IMR-90 (cell line): ENCODE results near the gene TSSK3. TPM values are rescaled to one million over a fixed set of nuclear protein-coding genes. Genes with fewer than 3 reads are reported as not detected.

Experiments used
- ATAC-seq: fragments of 200-7000 bp; cut with Tn5 transposase; 2 replicates; pipeline ENCODE4 v1.9.1; 2020; ENCODE audit warnings: low read depth, mild to moderate bottlenecking, moderate library complexity
- BruUV-seq: library from RNA; stranded (reverse); fragments of 400-500 nt; replicated peaks from 2 replicates; lab custom pipeline; 2021; lab: Mats Ljungman, UMichigan
- CTCF ChIA-PET: fragments of 300-600 bp; formaldehyde crosslinking; extraction: SDS; loops from one replicate; lab custom pipeline; 2021; ENCODE audit warnings: antibody characterized with exemption; lab: Yijun Ruan, JAX
- POLR2A ChIA-PET: fragments of 300-600 bp; sonication (Branson Sonifier 250); formaldehyde crosslinking; loops from one replicate; lab custom pipeline; 2022; ENCODE audit warnings: antibody characterized with exemption; ENCODE audit not compliant: unreplicated experiment; lab: Charles Lee
- DNase-seq: peaks from one replicate; pipeline ENCODE4 v3.0.0; 2013
- H2AFZ ChIP-seq: replicated peaks from 2 replicates; pipeline ENCODE3; 2013; ENCODE audit warnings: low read length, mild to moderate bottlenecking; ENCODE audit not compliant: poor library complexity
- H2AK5ac ChIP-seq: 2 replicates; pipeline ENCODE4 v1.6.1; 2013; ENCODE audit warnings: low read depth, low read length, inconsistent platforms
- H2AK9ac ChIP-seq: replicated peaks from 2 replicates; pipeline ENCODE3; 2013; ENCODE audit warnings: mild to moderate bottlenecking, low read depth, low read length, moderate library complexity; ENCODE audit not compliant: poor library complexity
- H2BK120ac ChIP-seq: 2 replicates; pipeline ENCODE4 v1.6.1; 2013; ENCODE audit warnings: low read depth, low read length, inconsistent platforms
- H2BK15ac ChIP-seq: 3 replicates; pipeline ENCODE4 v1.6.1; 2013; ENCODE audit warnings: low read depth, low read length, inconsistent platforms
- H2BK20ac ChIP-seq: 2 replicates; pipeline ENCODE4 v1.6.1; 2013; ENCODE audit warnings: low read depth, mild to moderate bottlenecking, inconsistent platforms, low read length, moderate library complexity
- H2BK5ac ChIP-seq: 2 replicates; pipeline ENCODE4 v1.6.1; 2013; ENCODE audit warnings: mild to moderate bottlenecking, low read depth, low read length, inconsistent platforms; ENCODE audit not compliant: poor library complexity, severe bottlenecking
- H3K14ac ChIP-seq: replicated peaks from 2 replicates; pipeline ENCODE4 v1.6.1; 2013; ENCODE audit warnings: low read depth, low read length, inconsistent platforms
- H3K18ac ChIP-seq: 2 replicates; pipeline ENCODE4 v1.6.1; 2013; ENCODE audit warnings: low read depth, low read length, control low read depth
- H3K23ac ChIP-seq: 2 replicates; pipeline ENCODE4 v1.6.1; 2013; ENCODE audit warnings: low read depth, low read length, inconsistent platforms
- H3K27ac ChIP-seq: 2 replicates; pipeline ENCODE4 v1.5.1; 2013; ENCODE audit warnings: mild to moderate bottlenecking, control low read depth, low read length; ENCODE audit not compliant: insufficient read depth
- H3K27me3 ChIP-seq: 2 replicates; pipeline ENCODE4 v1.6.1; 2013; ENCODE audit warnings: low read length; ENCODE audit not compliant: control insufficient read depth, insufficient read depth
- H3K36me3 ChIP-seq: 2 replicates; pipeline ENCODE4 v1.6.1; 2013; ENCODE audit warnings: low read length, mixed read lengths; ENCODE audit not compliant: control insufficient read depth, insufficient read depth
- H3K4ac ChIP-seq: 2 replicates; pipeline ENCODE4 v1.6.1; 2013; ENCODE audit warnings: low read depth, low read length, inconsistent platforms
- H3K4me1 ChIP-seq: 2 replicates; pipeline ENCODE4 v1.6.1; 2013; ENCODE audit warnings: low read length, mixed read lengths; ENCODE audit not compliant: control insufficient read depth, insufficient read depth
- H3K4me2 ChIP-seq: 2 replicates; pipeline ENCODE4 v1.6.1; 2013; ENCODE audit warnings: low read depth, mild to moderate bottlenecking, control low read depth, low read length, moderate library complexity
- H3K4me3 ChIP-seq: 2 replicates; pipeline ENCODE4 v1.5.1; 2013; ENCODE audit warnings: low read depth, mild to moderate bottlenecking, control low read depth, low read length, moderate library complexity; ENCODE audit not compliant: insufficient read depth
- H3K56ac ChIP-seq: 2 replicates; pipeline ENCODE4 v1.6.1; 2013; ENCODE audit warnings: low read length, inconsistent platforms; ENCODE audit not compliant: insufficient read depth; ENCODE audit errors: extremely low read depth
- H3K79me1 ChIP-seq, 2 experiments: 2 replicates each; pipeline ENCODE4 v1.6.1; 2013; ENCODE audit warnings: low read length in 2 of 2, inconsistent platforms in 1 of 2, low read depth in 1 of 2
- H3K9ac ChIP-seq: 2 replicates; pipeline ENCODE4 v1.6.1; 2013; ENCODE audit warnings: low read depth, low read length, control low read depth
- H3K9me1 ChIP-seq: 2 replicates; pipeline ENCODE4 v1.6.1; 2013; ENCODE audit warnings: low read length, inconsistent platforms; ENCODE audit not compliant: insufficient read depth
- H3K9me3 ChIP-seq: 2 replicates; pipeline ENCODE4 v1.6.1; 2013; ENCODE audit warnings: low read length; ENCODE audit not compliant: control insufficient read depth, insufficient read depth
- H4K20me1 ChIP-seq: 2 replicates; pipeline ENCODE4 v1.6.1; 2013; ENCODE audit warnings: low read length, inconsistent platforms; ENCODE audit not compliant: insufficient read depth
- H4K5ac ChIP-seq: 2 replicates; pipeline ENCODE4 v1.6.1; 2013; ENCODE audit warnings: mild to moderate bottlenecking, low read depth, low read length, control low read depth
- H4K8ac ChIP-seq, 2 experiments: 2 replicates each; pipeline ENCODE4 v1.6.1; 2013; ENCODE audit warnings: low read depth in 2 of 2, low read length in 2 of 2, control low read depth in 1 of 2, inconsistent platforms in 1 of 2
- H4K91ac ChIP-seq: 2 replicates; pipeline ENCODE4 v1.6.1; 2013; ENCODE audit warnings: low read depth, low read length, inconsistent platforms; ENCODE audit not compliant: insufficient read depth
- BHLHE40 ChIP-seq: fragments of 150-350 bp; IDR thresholded peaks from 2 replicates; pipeline ENCODE4 v1.6.1; 2016; ENCODE audit warnings: mild to moderate bottlenecking, low read depth, low read length
- CEBPB ChIP-seq: IDR thresholded peaks from 2 replicates; pipeline ENCODE4 v1.6.1; 2012; ENCODE audit warnings: low read depth, low read length, improper control_type of control experiment
- FOS ChIP-seq: fragments of 150-350 bp; IDR thresholded peaks from 2 replicates; pipeline ENCODE4 v1.6.1; 2016; ENCODE audit warnings: low read depth, low read length
- MAZ ChIP-seq: IDR thresholded peaks from 2 replicates; pipeline ENCODE4 v1.6.1; 2012; ENCODE audit warnings: low read depth, mild to moderate bottlenecking, low read length, improper control_type of control experiment, moderate library complexity, borderline replicate concordance
- MXI1 ChIP-seq: IDR thresholded peaks from 2 replicates; pipeline ENCODE4 v1.6.1; 2012; ENCODE audit warnings: low read depth, mild to moderate bottlenecking, low read length, moderate library complexity, borderline replicate concordance
- NFE2L2 ChIP-seq: fragments of 150-350 bp; IDR thresholded peaks from 2 replicates; pipeline ENCODE4 v1.6.1; 2016; ENCODE audit warnings: low read depth, mild to moderate bottlenecking, low read length
- POLR2A ChIP-seq: IDR thresholded peaks from 2 replicates; pipeline ENCODE4 v1.6.1; 2012; ENCODE audit warnings: mild to moderate bottlenecking, low read depth, low read length
- RAD21 ChIP-seq: IDR thresholded peaks from 2 replicates; pipeline ENCODE4 v1.6.1; 2012; ENCODE audit warnings: low read length, improper control_type of control experiment
- RCOR1 ChIP-seq: IDR thresholded peaks from 2 replicates; pipeline ENCODE4 v1.6.1; 2012; ENCODE audit warnings: mild to moderate bottlenecking, low read length, improper control_type of control experiment; ENCODE audit not compliant: insufficient replicate concordance
- SMC3 ChIP-seq: fragments of 150-350 bp; IDR thresholded peaks from 2 replicates; pipeline ENCODE4 v1.6.1; 2016; ENCODE audit warnings: low read depth, mild to moderate bottlenecking, antibody characterized with exemption, low read length, moderate library complexity
- WGBS, 2 experiments: methylation state at CpG; one replicate each; pipeline versions ENCODE4 v1.1.5 to v1.1.7; 2013; ENCODE audit warnings: missing lambda C conversion rate in 2 of 2; ENCODE audit not compliant: insufficient read length in 1 of 2; ENCODE audit errors: extremely low coverage in 2 of 2; 5-methylcytosine and 5-hydroxymethylcytosine counted together
- dilution Hi-C: fragments of 300-500 bp; cut with HindIII; formaldehyde crosslinking; loops from one replicate; pipeline ENCODE4 v1.14.3; 2018; ENCODE audit warnings: low sequenced_read_pairs; ENCODE audit not compliant: unreplicated experiment
- in situ Hi-C: fragments of 300-500 bp; cut with MboI; formaldehyde crosslinking; loops from 3 replicates; pipeline ENCODE4 v1.14.3; 2019; ENCODE audit warnings: low sequenced_read_pairs, inconsistent platforms, mixed read lengths
- intact Hi-C: fragments of 100-400 bp; cut with micrococcal nuclease; formaldehyde crosslinking; loops from 2 replicates; pipeline ENCODE4 v1.10.0; 2022
- polyA plus RNA-seq, 3 experiments: library from polyadenylated mRNA; depleted of rRNA; stranded (reverse); fragments of >200 nt; gene quantifications; 2 replicates each; pipeline ENCODE4 v1.2.3, GENCODE V29; 2012; ENCODE audit warnings: low replicate concordance in 1 of 3
- total RNA-seq: library from RNA; depleted of rRNA; stranded (reverse); fragments of >200 nt; gene quantifications from 2 replicates; pipeline ENCODE4 v1.2.3, GENCODE V29; 2012
- TF ChIP-seq, protein P1 (sequence below): fragments of 150-350 bp; IDR thresholded peaks from 2 replicates; pipeline ENCODE4 v1.6.1; 2017; ENCODE audit warnings: mild to moderate bottlenecking, antibody characterized with exemption, low read length, low read depth
- TF ChIP-seq, protein P2 (sequence below): conservative IDR thresholded peaks from 2 replicates; pipeline ENCODE4 v1.5.1; 2012; ENCODE audit warnings: mild to moderate bottlenecking, low read depth, low read length, improper control_type of control experiment

Gene TSSK3
- total and polyA plus RNA-seq, 2 of the 4 experiments (the other 2 are of a cell fraction), result 0.96 TPM; not detected in 1

DNA sequence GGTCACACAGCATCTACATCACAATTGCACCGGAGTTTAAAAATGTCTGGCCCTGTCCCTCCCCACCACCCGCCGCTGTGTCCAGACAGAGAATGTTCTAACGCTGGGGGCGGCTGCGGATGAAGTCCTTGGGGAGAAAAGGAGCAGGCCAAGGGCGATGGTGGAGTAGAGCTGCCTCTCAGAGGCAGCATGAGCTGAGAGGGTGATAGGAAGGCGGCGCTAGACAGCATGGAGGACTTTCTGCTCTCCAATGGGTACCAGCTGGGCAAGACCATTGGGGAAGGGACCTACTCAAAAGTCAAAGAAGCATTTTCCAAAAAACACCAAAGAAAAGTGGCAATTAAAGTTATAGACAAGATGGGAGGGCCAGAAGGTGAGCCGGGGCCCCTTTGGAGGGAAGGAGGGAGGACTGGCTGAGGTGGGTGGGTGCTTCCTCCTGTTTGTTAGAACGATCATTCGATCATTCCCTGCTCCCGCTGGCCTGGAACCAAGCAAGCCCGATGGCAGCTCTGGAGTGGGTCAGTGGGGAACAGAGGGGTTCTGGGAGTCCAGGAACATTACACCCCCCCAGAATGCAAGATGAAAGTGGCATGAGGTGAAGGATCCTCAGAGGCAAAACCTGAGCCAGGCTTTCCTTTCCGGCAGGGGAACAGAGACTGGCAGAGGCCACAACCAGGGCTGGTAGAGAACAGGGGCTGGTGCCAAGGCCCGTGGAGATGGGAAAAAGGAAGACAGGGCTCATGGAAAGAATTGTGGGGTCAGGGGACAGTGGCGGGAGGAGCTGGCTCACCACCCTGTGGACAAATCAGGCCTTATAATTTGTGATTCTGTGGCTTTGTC lies at the start of gene TSSK3, which contains the start of gene FAM229A (continued):
- no peak for TF ChIP-seq RAD21
- TF ChIP-seq NFE2L2, result no peak
- no peak for TF ChIP-seq RCOR1

DNA sequence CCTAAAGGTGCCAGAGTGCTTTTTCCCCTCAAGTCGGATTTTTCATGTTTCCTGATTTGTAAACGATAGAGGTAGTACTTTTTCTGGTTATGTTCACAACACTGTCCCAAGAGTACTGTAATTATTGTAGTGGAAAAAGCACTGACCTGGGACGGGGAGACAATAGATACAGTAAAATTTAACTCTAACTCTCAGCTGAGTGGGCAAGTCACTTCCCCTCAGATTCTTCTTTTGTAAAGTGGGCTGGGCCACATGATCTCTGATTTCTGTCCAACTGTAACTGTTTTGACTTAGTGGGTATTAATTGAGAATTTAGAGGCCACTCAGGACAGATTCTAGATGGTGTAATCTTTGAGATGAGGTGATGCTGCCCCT lies 45.4 kb upstream of the TSSK3 start:
- intact Hi-C loops, result loop anchor here (1.0 kb wide), 1 partner anchor 102 kb away; no protein-coding TSS in a partner anchor
- no peaks in the 10 kb centered on the region for H3K27me3 ChIP-seq
- TF ChIP-seq, protein P1, sequence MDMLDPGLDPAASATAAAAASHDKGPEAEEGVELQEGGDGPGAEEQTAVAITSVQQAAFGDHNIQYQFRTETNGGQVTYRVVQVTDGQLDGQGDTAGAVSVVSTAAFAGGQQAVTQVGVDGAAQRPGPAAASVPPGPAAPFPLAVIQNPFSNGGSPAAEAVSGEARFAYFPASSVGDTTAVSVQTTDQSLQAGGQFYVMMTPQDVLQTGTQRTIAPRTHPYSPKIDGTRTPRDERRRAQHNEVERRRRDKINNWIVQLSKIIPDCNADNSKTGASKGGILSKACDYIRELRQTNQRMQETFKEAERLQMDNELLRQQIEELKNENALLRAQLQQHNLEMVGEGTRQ, result no peak
- TF ChIP-seq POLR2A, result no peak
- TF ChIP-seq MXI1, result no peak
- TF ChIP-seq SMC3, result no peak
- TF ChIP-seq MAZ, result no peak
- TF ChIP-seq CEBPB, result no peak
- no peak for TF ChIP-seq RAD21
- TF ChIP-seq, protein P2, sequence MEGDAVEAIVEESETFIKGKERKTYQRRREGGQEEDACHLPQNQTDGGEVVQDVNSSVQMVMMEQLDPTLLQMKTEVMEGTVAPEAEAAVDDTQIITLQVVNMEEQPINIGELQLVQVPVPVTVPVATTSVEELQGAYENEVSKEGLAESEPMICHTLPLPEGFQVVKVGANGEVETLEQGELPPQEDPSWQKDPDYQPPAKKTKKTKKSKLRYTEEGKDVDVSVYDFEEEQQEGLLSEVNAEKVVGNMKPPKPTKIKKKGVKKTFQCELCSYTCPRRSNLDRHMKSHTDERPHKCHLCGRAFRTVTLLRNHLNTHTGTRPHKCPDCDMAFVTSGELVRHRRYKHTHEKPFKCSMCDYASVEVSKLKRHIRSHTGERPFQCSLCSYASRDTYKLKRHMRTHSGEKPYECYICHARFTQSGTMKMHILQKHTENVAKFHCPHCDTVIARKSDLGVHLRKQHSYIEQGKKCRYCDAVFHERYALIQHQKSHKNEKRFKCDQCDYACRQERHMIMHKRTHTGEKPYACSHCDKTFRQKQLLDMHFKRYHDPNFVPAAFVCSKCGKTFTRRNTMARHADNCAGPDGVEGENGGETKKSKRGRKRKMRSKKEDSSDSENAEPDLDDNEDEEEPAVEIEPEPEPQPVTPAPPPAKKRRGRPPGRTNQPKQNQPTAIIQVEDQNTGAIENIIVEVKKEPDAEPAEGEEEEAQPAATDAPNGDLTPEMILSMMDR, result no peak
- no peak for TF ChIP-seq BHLHE40
- TF ChIP-seq FOS, result no peak

More for the DNA sequence above, 45.4 kb upstream of the TSSK3 start:
- no peak overlapping the region for H3K4ac ChIP-seq
- no peak overlapping the region for H4K8ac ChIP-seq
- no peak overlapping the region for H3K9ac ChIP-seq
- CTCF ChIA-PET, result interaction anchor here (1.5 kb wide), 1 partner anchor 11 kb away, joined by 3 read pairs; no protein-coding TSS in a partner anchor
- H2AK5ac ChIP-seq, result no peak overlapping the region
- no peak overlapping the region for H3K18ac ChIP-seq
- H4K5ac ChIP-seq, result no peak overlapping the region
- H2BK5ac ChIP-seq, result no peak overlapping the region
- H3K14ac ChIP-seq, result no peak overlapping the region
- peaks cover 2% of the 10 kb centered on the region for H3K4me1 ChIP-seq
- H3K56ac ChIP-seq, result no peak overlapping the region
- no peak overlapping the region for H2AK9ac ChIP-seq
- in situ Hi-C loops (no loop called here), dilution Hi-C loops (no loop called here)
- no peak overlapping the region for H3K4me2 ChIP-seq
- H2BK15ac ChIP-seq, result no peak overlapping the region
- H2AFZ ChIP-seq, result no peak overlapping the region
- DNase-seq (no peak), ATAC-seq (no peak)
- no CpG with 5 or more reads among the region's 3 CpGs for WGBS, 2 experiments
- no peak overlapping the region for H4K91ac ChIP-seq
- H2BK120ac ChIP-seq, result no peak overlapping the region
- POLR2A ChIA-PET, result interaction anchor here (0.6 kb wide), 1 partner anchor 70 kb away, joined by 3 read pairs; the partner anchor contains the start of gene FAM167B
- no peaks in the 10 kb centered on the region for H3K9me3 ChIP-seq
- peaks cover 16 to 55% of the 10 kb centered on the region in 2 experiments for H3K79me1 ChIP-seq
- H4K20me1 ChIP-seq, result no peaks in the 10 kb centered on the region; the same call in 1 of the 2 replicates
- H3K27ac ChIP-seq, result no peak overlapping the region
- H3K23ac ChIP-seq, result no peak overlapping the region
- H3K9me1 ChIP-seq, result peaks cover 5% of the 10 kb centered on the region; the same call in 1 of the 2 replicates
- no TSS peak for BruUV-seq
- H3K4me3 ChIP-seq, result no peak overlapping the region
- no peak overlapping the region for H2BK20ac ChIP-seq
- peaks cover 26% of the 10 kb centered on the region for H3K36me3 ChIP-seq
